NCI-H1048 (cell line): ENCODE data around the gene SELP.

Experiments used
- DNase-seq: peaks from one replicate; lab custom pipeline; 2025; lab: John Stamatoyannopoulos, UW

The SELP gene

DNA sequence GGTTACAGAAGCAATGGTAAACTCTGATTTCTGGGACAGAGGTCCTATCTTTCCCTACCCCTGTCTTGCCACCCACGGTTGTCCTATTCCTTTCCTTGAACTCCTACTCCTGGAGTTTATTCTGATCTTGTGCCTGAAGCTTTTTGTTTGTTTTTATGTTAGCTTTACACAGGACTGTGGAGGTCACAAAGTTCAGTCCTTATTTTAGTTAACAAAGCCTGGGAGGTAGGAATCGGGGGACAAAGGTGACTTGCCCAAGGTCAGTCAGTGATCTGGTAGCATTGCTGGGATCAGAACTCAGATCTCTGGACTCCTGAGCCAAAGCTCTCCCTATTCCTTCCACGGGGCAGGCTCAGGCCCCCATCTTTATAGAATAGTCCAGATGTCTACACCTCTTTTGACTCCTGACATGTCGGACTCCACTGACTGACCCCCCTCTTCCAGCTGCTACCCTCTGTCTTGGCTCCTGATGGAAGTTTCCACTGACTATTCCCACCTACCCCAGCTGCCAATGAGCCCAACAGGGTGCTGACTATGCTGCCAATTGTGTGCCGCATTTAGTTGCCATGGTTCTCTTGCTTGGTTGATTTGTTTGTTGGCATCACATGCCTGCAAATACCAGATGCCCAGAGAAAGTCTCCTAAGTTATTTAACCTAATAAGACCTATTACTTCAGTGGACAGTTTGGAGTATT lies 53.5 kb downstream of the SELP start:
- DNase-seq = no peak

DNA sequence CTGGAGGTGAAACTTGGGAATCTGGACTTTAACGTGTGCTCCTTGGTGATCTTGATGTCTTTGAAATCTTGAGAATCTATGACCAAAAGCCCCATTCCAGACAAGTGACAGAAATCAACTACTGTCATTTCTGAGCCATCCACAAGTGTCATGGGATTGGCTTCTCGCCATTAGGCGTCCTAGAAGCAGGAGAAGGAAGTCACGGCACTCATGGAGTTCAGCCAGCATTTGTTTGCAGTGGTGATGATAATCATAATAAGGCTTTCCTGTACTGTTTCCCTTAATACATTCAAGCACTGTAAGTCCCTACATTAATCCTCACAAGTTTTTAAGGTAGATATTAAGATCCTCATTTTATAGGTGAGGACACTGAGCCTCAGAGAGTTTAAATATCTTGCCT lies 55.6 kb downstream of the SELP start:
- DNase-seq = no peak

- no peak for DNase-seq
These were observed 57.7 kb downstream of the SELP start for GRCh38 chr1:169572187-169572586.

GRCh38 chr1:169571450-169571849 lies 58.5 kb downstream of the SELP start:
- DNase-seq = no peak

- no peak for DNase-seq
These were observed 59.8 kb downstream of the SELP start for GRCh38 chr1:169570172-169570574.

- no peak for DNase-seq
These were observed 61.4 kb downstream of the SELP start for GRCh38 chr1:169568497-169568896.

- no peak for DNase-seq
These were observed 64.3 kb downstream of the SELP start for GRCh38 chr1:169565335-169566271.

GRCh38 chr1:169563650-169564049 lies 66.3 kb downstream of the SELP start:
- no peak for DNase-seq

DNA sequence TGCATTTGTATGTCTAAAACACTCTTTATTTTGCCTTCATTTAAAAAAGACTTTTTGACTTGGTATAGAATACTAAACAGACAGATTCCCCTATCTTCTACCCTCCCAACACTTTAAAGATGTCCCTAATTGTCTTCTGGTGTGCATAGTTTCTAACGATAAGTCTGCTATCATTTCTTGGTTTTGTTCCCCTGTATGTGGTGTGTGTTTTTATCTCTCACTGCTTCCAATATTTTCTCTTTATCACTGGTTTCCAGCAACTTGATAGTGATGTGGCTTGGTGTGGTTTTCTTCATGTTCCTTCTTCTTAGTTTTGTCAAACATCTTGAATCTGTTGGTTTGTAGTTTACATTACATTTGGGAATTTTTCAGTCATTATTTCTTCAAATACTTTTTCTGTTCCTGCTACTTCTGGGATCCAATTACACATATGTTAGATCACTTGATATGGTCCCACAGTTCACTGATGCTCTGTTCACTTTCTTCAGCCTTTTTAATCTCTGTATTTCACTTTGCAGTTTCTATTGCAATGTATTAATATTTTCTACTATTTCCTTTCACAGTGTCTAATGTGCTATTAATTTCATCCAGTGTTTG lies 66.8 kb downstream of the SELP start:
- DNase-seq = no peak

DNA sequence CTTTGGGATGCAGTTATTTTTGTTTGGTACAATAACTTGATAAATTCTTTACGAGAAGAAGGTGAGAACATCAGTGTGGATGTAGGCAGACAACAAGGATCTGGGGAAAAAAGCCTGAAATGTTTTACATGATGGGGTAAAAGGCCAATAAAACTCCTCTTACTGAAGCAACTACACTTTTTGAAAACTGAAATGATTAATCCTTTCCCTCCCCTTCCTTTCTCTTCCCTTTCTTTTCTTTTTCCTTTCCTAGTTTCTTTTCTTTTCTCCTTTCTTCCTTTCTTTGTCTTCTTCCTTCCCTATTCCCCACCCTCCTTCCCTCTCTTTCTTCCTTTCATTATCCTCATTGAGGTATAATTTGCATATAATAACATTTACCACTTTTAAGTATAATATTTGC lies 68.2 kb downstream of the SELP start:
- DNase-seq = no peak

DNA sequence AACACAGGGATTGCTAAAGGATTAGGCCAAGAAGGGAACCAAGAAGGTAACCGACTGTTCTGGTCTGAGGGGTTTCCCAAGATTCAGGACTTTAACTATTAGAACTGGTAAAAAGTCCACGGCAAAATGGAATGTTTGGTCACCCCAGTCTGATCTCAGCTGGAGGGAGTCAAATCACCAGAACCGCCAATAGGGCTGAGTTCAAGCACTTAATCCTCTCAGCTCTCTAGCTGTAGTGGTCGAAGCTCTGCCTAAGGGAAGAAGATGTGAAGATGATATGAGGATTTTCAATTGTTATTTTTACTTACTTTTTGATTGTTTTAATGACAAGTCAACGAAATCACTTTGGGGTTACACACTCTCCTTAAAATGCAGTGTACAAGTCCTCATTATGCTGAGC lies 72.8 kb downstream of the SELP start:
- DNase-seq = no peak

GRCh38 chr1:169550294-169550693 lies 79.6 kb downstream of the SELP start:
- DNase-seq = peak; percentile 54

DNA sequence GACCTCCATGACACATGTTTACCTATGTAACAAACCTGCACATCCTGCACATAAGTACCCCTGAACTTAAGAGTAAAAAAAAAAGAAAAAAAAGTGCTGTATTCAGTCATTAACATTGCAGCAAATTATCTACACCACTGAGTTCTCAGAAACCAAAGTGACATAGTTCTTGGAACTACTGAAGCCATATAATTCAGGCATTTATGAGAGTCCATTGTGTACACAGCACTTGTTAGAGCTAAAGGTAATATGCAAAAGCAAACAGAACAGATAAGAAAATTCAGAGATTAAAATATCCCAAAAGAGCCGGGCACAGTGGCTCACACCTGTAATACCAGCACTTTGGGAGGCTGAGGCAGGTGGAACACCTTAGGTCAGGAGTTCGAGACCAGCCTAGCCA lies 81.6 kb downstream of the SELP start:
- no peak for DNase-seq

DNA sequence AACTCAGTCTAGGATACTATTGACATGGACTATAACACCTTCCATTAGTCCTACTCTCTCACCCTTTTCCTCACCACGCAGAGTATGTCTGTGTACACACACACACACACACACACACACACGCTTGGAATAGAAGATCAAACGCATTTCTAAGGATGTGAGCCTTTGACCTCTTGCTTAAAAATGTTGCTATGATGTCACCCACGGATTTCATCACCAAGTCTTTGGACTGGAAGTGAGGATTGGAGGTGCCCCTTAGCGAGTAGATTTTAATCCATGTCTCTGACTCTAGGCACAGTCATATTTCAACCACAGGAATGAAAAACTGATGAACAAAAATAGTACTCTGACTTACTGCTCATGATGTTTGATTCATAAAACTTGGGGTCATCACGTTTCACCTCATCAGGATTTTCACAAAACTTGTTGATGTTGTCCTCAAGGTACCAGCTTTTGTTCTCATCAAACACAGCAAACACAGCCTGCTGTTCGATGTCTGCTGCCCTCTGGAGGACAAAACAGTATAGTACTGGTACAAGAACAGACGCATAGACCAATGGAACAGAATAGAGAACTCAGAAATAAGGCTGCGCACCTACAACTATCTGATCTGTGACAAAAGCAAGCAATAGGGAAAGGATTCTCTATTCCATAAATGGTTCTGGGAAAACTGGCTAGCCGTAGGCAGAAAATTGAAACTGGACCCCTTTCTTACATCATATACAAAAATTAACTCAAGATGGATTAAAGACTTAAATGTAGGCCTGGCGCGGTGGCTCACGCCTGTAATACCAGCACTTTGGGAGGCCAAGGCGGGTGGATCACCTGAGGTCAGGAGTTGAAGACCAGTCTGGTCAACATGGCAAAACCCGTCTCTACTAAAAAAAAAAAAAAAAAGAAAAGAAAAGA lies 83.6 kb downstream of the SELP start:
- peak; percentile 78 for DNase-seq

GRCh38 chr1:169545472-169545871 lies 84.5 kb downstream of the SELP start:
- no peak for DNase-seq

- no peak for DNase-seq
These were observed 90.7 kb downstream of the SELP start for GRCh38 chr1:169538998-169539871.
